ENCODE data around the gene HOXB6.
A peak's percentile ranks its signal among the peaks of the same experiment; 100 is the strongest.

The HOXB6 gene

DNA sequence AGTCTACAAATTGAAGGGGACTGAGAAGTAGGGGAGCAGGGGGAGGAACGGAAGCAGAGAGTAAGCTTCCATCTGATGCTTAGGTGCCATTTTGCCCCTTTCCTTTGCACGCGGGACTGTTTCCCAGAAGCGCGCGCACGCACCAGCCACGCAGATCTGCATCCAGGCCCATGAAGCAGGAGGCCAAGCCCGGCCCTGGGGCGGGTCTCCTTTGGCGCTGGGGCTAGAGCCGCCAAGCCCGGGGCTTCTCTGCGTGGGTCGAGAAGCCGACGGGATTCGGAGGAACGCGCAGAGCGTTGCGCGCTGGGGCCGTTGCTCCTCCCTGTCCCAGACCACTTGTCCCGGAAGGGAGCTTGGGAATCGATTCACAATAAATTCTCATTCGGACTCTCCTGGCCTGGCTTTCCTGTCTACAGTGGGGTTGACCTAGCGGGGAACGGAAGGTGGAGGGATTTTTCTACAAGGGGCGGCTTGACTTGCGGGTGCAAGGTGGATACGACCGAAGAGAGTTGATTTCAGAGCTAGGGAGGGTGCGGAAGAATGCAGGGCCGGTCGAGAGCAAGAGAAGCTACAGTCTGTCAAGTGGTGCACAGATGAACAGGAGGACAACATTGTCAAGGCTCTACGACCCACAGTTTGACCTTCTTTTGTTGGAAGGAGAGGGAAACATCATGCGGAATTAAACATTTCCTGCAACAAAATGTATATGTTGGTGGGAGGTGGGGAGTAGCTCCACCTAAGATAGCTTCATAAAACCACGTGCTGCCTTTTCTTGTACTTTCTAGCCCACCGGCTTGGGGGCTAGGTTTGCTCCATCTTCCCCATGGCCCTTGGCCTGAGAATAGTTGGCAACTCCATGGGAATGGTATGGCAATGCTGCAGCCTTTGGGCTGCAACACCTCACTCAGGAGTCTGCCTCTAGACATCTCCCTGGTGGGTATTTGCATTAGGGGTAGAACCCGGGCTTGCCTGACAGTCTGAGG, 16.9 kb upstream of the HOXB6 start:
- DNase-seq, result no peak

DNA sequence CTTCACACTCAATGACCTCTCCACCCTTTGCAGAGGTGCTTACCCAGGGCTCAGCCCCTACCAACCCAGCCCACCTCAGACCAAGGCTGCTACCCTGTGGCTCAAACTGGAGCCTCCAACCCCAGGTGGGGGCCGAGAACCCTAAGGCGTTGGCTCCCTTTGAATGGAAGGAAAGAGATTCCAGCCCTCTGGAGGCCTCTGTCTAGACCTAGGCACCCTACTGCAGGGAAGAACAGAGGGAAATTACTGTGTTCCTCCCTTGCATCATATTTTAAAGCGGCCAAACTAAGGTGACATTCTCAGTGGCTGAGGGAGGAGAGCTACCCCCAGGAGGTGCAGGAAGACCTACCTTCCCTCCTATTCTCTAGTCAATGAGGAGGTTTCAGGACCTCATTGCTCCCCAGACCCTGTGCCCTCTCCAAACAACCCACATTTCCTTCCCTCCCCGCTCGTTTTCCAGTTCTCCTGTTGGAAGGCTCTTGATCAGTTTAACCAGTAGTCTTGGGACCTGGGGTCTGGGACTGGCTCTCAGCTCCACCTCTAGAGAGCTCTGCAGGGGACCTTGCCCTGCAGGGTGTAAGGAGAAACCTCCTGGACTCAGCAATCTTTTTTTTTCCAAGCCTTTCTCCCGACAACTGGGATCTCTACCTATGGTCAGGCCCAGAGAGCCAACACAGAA, 15.8 kb upstream of the HOXB6 start:
- DNase-seq, result no peak

DNA sequence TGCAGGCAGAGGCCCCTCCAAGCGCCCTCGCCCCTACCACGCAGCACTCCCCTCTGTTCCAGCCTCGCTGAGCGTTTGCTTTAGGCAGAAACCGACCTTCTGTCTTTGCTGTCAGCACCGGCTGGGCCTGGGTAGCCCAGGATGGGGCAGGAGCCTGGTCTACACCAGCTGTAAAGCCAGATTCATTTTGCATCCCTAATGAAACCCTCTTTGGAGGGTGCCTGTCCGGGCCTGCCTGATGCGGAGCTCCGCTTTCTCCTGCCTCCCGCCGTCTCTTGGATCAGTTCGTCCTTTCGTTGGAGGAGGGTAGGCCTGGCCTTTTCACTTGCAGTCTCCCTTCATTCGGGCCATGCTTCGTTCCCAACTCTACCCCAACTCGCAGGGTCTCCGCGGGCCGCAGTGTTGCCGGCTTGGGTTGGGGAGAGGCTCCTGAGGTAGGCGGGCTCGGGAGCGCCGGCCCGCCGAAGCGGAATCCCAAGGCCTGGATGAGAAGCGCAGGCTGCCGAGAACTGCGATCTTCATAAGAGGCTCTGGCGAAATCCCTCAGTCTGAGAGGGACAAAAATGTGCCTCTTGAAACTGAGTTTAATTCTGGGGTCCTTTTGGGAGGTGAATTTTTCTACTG, 15.2 kb upstream of the HOXB6 start:
- DNase-seq, result no peak

DNA sequence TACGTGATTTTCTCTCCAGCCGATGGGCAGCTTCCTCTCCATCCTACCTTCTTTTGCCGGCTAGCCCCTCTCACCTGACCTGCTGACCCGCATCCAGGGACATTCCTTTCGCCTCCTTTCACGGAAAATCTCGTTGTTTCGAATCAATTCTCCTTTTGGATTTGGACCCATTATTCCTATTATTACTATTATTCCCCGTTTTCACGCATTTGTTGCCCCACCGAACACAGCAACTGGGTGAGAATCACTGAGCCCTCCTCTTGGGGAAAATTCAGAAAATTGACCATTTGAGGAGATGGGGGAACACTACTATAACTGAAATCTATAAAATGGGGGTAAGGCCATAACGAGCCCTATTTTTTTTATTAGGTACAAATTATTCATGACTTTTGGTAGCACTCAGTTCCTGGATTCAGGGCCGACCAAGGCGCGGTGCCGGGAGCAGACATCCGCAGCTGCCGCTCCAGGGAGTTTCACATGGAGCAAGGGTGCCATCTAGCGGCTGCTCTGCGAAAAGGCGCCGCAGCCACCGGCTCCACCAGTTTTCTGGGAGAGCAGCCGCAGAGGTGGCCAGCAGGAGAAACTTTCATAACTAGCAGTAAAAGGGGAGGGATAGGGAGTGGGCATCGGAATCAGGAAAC, 13.6 kb upstream of the HOXB6 start:
- DNase-seq, result peak; percentile 80

DNA sequence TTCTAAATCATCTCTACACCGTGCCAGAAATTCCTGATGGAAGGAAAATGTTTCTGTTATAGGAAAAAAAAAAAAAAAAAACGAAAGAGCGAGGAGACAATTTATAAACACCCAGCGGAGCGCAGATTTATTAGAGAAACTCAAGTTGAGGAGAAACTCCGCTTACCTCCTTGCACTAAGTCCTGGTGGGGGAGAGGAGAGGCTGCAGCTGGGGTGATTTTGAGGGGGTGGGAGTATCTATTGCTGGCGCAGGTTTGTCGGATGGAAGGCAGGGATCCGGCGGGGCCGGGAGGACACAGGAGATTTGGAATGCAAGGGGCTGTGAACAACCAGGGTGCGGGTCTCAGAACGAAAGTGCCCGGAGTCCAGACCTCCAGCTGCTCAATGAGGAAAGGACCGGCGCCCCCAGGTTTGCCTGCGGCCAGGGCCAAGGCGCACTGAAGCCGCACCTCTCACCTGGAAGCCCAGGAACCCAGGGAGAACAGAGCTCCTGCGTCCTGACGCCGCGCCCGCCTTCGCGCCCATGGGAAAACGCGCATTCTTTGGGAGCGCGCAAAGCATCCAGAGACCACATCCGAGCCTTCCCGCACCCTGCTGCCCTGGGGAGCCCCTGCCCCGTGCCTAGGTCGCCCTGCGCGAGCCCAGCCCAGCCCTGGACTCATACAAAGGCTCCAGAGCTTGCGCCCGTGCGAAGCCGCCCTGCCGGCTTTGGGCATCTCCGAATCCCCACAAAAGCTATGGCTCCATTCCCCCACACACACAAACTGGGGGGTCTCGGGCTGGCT, 12.9 kb upstream of the HOXB6 start:
- DNase-seq, result no peak

DNA sequence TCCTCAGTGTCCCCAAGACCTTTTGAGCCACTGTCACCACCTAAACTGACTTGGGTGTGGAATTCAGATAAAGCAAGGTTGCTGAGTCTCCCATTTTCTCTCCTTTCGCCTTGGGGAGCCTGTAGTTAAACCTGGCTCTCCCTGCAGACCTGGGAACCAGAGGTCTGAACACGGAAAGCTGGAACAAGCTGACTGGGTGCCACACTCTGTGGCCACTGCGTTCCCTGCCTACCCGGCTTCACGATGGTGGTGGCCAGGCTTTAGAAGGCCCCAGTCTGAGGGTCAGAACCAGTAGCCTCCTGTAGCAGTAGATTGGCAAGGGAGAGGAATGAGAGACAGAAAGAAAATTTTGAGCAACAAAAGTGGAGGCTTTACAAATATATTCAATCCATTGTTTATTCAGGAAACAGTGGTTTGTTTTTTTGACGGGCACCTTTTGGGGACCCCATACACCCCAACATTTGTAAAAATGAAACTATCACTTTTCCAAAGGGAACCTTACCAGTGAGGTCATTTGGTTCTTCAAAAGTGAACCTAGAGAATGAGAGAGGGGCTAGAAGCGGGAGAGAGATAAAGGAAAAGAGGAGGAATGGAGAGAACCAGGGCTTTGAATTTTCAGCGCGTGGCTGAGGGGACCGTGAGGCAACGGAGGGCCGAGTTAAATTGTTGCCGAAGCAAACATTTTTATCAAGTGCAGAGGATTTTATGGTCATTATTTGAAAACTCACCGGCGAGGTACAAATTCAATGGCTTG, 12.1 kb upstream of the HOXB6 start:
- DNase-seq, result no peak

DNA sequence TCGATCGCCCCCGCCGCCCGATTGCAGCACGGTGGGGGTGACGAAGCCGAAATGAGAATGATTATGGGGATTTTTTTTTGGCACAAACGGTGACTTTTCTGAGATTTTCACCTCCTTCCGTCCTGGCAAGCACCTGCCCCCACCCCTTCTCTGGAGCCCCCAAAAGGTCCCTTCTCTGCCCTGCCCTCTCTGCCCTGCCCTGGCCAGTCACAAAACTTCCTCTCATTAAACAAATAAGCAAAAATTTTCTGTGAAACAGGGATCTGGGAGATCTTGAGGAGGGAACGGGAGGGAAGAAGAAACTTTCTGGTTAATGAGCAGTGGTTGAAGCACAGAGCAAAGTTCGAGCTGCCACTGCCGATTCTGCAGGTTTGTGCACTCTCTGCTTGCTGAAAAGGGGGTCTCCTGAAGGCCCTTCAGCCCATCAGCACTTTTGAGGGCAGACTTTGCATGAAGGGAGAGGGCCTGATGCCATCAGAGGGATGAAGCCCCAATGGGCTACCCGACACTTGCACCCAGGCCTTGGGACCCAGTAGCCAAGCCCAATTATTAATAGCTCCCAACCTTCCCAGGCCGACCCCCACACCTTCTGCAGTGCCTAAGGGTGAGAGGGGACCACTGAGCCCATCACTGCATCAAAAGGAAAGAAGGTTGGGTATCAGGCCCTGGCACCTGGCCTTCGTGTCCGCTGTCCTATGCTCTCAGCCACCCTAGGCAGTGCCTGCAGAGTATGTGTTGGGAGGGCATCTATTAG, 11.4 kb upstream of the HOXB6 start:
- DNase-seq, result no peak

DNA sequence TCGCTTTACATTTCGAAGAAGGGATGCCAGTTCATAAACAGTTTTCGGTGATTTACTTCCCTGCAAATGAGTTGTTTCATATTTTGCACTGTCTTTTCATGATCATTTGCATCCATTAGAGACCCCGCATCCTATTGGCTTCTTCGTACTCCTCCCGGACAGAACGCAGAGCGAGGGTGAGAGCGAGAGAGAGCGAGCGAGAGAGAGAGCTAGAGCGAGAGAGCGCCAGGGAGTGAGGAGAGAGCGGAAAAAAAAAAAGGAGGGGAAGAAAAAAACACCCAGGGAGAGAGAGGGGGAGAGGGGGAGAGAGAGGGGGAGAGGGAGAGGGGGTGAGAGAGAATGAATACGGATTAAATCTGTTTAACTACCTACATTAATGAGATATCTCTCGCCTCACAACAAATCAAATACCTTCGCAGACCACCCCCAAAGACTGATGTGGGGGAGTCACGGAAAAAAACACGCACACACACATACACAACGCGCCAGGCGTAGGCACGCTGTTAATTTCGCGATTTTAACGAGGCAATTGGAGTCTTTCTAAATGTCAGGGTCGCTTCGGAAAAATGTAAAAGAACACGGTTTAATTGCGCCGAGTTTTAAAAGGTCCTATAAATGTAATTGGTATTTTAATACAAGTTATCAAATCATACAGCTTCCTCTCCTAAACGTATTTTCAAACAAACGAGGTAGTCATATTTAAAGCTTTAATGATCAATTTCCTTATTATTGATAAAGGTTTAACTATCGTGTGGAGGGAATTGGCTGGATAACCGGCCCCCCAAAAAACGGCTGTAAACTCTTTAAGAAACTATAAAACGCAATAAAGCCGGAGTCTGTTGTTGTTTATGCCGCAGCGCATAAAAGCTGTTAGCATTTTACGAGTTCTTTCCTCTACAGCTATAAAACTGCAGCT, 10.5 kb upstream of the HOXB6 start, which contains the start of gene HOXB8:
HOXB8 (minus strand) TSS at position 246 of the 916 bp plus-strand sequence. CDS start 588 bp downstream, outside the sequence.
- DNase-seq, result no peak

DNA sequence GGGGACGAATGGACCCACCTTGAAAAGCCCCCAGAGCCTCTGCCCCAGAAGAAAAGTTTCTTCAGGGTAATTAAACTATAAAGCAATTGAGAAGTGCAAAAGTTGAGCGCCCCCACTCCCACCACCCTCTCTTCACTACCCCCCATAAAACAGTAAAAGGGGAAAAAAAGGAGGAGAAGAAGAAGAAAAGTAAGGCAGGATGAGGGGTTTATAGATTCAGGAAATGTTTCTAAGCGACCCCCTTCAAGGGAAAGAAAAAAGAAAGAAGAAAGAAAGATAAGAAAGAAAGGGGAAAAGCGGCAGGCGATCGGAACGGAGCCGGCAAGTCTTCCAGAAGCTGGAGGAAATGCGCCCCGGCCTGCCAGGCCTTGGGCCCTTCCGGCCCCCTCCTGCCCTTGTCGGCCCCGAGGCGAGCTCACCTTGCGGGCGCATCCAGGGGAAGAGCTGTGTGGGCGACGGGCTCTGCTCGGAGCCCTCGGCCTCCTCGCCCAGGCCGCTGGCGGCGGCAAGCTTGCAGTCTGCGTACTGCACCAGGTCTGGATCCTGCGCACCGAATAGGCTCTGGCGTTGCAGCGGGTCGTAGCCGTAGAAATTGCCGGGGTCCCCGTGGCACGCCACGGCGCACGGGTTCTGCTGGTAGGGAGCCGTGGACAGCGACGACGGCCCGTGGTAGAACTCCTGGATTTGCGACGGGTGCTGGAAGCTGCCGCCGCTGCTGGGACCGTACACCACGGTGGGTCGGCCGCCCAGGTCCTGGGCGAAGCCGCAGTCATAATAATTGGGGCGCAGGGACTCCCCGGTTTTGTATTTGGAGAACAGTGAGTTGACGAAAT, 9.3 kb upstream of the HOXB6 start:
- no peak for DNase-seq

DNA sequence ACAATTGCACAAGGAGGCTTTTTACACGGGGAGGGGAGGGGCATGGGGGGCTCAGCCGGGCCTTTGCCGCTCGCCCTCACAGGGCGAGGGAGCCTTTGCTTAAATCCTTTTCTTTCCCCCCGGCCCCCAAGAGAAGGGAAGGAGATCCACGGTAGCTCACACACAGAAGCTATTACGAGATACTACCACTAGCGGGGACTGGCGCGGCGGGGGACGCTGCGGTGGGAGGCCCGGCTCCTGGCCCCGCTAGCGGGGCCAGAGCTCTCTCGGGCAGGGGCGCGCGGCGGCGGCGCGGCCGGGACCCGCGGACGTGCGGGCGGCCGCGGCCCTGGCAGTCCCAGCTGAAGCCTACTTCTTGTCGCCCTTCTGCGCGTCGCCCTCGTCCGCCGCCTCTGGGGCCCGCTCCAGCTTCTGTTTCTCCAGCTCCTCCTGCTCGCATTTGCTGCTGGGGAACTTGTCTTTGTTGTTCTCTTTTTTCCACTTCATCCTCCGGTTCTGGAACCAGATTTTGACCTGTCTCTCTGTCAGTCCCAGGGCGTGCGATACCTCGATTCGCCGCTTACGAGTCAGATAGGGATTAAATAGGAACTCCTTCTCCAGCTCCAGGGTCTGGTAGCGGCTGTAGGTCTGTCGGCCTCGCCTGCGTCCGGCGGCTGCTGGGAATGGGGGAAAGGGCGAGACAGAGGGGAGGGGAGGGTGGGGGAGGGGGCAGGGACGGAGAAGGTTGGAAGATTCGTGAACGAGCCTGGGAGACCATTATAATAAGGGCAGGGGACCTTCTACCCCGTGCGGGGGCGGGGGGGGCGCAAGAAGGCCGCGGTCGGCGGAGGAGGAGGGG, 8.3 kb upstream of the HOXB6 start:
- peak; percentile 40 for DNase-seq

DNA sequence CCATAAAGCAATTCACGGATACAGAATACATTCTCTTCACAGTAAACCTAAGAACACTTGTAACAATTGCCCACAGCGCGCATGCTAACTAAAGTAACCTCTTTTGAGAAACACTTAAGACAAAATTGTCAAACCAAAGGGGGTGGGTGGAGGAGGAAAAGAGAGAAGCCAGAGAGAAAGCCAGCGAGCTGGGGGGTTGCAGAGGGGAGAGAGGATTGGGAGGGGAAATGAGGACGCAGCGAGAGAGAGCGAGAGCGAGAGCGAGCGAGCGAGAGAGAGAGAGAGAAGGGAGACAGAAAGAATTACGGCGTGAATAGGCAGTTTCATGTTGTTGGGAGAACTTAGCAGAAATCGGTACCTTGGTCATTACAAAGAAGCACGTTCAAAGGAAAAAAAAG, 7.7 kb upstream of the HOXB6 start:
- no peak for DNase-seq

DNA sequence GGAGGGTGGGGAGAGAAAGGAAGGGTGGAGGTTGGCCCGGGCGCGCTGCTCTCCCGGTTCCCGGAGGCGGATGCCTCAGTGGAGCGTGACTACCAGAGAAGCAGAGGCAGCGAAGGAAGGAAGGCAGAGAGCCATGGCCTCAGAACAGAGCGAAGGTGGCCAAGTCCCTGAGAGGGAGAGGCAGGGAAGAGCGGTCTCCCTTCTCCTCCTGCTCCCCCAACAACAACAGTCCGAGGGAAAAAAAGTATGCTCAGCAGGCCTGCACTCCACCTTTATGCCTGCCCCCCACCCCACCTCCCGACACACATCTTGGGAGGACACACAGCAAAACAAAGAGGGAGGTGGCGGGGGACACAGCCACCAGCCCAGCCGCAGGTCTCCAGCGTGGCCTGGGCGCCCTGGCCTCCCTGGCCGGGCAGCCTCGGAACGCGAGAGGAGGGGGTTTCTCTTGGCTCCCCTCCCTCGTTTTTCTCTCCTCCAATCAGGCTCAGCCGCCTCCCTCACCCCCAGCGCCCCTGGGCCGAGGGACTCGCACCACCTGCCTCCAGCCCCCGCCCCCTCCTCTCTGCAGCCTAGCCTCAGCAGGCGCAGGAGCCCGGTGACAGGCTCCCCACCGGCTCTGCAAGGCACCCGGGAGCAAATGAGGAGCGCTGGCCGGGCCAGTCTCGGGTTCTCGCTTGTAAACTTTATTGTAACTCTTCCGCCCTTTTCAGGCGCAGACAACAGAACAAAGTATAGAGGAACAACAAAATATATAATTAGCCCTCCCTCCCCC, 7.1 kb upstream of the HOXB6 start:
- DNase-seq, result no peak

DNA sequence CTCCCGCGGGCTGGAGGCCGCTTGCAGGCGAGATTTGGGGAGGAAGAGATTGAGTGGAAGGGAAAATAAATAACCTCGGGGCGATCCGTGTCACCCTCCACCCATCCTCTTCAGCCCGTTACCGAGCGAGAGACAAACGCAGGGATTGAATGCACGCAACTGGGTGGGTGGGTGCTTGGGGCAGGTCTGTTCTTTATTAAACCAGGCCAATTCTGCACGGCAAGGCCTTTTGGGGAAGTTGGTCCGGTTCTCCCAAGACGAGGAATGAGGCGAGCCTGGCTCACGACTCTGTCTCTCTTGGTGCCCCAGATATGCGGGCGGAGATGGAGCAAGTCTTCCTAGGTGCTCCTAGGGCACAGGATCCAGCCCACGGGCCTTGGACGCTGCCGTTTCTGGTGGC, 6.4 kb upstream of the HOXB6 start:
- no peak for DNase-seq

DNA sequence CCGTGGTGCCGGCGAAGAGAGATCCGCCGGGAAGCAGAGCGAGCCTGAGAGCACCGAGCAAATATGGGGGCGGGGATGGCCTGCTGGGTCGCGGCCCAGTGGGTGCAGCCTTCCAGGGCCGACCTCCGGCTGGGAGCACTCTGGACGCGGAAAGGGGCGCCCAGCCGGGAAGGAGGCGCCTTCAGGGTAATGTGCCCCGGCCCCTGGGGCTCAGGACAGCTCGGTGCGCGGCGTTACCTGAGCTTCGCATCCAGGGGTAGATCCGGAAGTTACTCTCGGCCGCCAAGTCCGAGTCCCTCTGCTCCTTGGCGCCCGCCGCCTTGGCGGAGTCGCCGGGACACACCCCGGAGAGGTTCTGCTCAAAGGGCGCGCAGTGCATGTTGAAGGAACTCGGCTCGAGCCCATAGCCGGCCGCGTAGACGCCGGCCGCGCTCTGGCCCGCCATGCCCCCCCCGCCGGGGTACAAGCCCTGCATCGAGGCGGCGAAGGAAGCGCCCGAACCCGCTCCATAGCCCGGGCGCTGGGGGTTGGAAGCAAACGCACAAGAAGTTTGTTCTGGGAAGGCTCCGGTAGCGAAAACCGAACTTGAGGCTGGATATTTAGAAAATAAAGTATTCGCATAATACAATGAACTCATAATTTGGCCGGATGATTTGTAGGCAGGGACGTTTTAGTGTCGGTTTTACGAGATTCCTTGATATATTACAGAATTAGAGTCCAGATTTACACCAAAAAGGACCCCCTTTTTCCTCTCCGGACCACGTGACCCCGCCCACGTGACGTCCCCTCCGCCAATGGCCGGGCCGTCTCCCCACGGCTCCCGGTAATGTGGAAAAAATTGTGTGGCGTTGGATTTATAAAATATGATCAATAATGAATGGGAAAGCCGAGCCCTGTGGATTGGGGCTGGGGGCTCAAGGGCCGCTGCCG, 5.8 kb upstream of the HOXB6 start, which contains the start of gene HOXB7:
HOXB7 (minus strand) TSS at position 736 of the 930 bp plus-strand sequence; CDS start at position 637, 99 bp downstream.
- peak; percentile 44 for DNase-seq

DNA sequence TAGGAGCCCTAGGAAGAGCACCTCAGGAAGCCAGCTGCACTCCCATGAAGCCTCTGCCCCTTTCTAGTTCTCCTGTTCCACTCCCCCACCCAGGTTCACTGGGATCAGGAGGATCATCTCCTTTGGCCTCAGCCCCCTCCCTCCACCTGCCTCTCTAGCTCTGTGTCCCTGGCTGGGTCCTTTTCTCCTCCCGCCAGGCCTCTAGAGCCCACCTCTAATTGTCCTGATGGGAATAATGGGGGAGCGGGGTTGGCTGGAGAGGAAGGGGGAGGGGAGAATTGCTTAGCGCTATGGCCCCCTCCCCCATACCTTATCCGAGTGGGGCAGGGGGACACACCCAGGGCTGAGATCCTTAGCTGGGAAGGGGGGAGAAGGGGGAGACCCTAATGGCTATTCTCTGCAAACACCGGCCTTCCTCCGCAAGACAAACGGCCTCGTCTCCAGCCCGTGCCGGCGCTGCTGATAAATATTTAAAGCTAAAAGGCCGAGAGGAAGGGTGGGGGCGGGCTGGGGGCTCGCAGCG, 5.0 kb upstream of the HOXB6 start:
- DNase-seq, result no peak

Measured in fibroblast of skin of scalp (primary cell).